Endodermal cell (in vitro differentiated cells): ENCODE results near the gene PALLD. TPM values are rescaled to one million over a fixed set of nuclear protein-coding genes. Genes with fewer than 3 reads are reported as not detected.

ENCODE experiments used
- DNase-seq: peaks from one replicate; pipeline ENCODE4 v3.0.0-alpha.2; 2017
- H3K27ac ChIP-seq: 2 replicates; pipeline ENCODE4 v1.5.1; 2013; ENCODE audit warnings: mild to moderate bottlenecking, low read depth, low read length, moderate library complexity
- H3K27me3 ChIP-seq: 2 replicates; pipeline ENCODE4 v1.6.1; 2013; ENCODE audit warnings: mild to moderate bottlenecking, low read length, moderate library complexity; ENCODE audit not compliant: insufficient read depth, control insufficient read depth, poor library complexity, severe bottlenecking
- H3K36me3 ChIP-seq: 2 replicates; pipeline ENCODE4 v1.7.0; 2013; ENCODE audit warnings: mild to moderate bottlenecking, low read length, moderate library complexity; ENCODE audit not compliant: control insufficient read depth, insufficient read depth
- H3K4me1 ChIP-seq: one replicate; pipeline ENCODE4 v1.7.0; 2013; ENCODE audit warnings: low read length; ENCODE audit not compliant: control insufficient read depth, insufficient read depth
- H3K4me3 ChIP-seq: 2 replicates; pipeline ENCODE4 v1.5.1; 2013; ENCODE audit warnings: mild to moderate bottlenecking, low read length, moderate library complexity
- H3K9ac ChIP-seq: 2 replicates; pipeline ENCODE4 v1.6.1; 2013; ENCODE audit warnings: mild to moderate bottlenecking, low read length, moderate library complexity; ENCODE audit not compliant: poor library complexity, severe bottlenecking; ENCODE audit errors: extremely low read depth
- H3K9me3 ChIP-seq: 2 replicates; pipeline ENCODE4 v1.6.1; 2013; ENCODE audit warnings: mild to moderate bottlenecking, low read length, moderate library complexity; ENCODE audit not compliant: control insufficient read depth
- H3K27ac Mint-ChIP-seq: 2 replicates; pipeline ENCODE4 v1.8.0; 2020; ENCODE audit warnings: mixed read lengths
- H3K27me3 Mint-ChIP-seq: 2 replicates; pipeline ENCODE4 v1.8.0; 2021; ENCODE audit warnings: mild to moderate bottlenecking, mixed read lengths; ENCODE audit not compliant: insufficient read depth
- H3K36me3 Mint-ChIP-seq: 2 replicates; pipeline ENCODE4 v1.8.0; 2020; ENCODE audit warnings: low read depth, mixed read lengths
- H3K4me1 Mint-ChIP-seq: 2 replicates; pipeline ENCODE4 v1.8.0; 2020; ENCODE audit warnings: mixed read lengths
- H3K4me3 Mint-ChIP-seq: 2 replicates; pipeline ENCODE4 v1.8.0; 2020; ENCODE audit warnings: mild to moderate bottlenecking, moderate library complexity, mixed read lengths
- H3K9me3 Mint-ChIP-seq: 2 replicates; pipeline ENCODE4 v1.8.0; 2020; ENCODE audit warnings: mild to moderate bottlenecking, mixed read lengths
- CTCF ChIP-seq: fragments of 200-600 bp; sonication (generic); conservative IDR thresholded peaks from 2 replicates; pipeline ENCODE4 v1.5.0; 2021; ENCODE audit warnings: antibody characterized with exemption, mild to moderate bottlenecking
- WGBS, 2 experiments: methylation state at CpG; one replicate each; pipeline versions ENCODE4 v1.1.5 to v1.1.7; 2013; ENCODE audit warnings: missing lambda C conversion rate in 2 of 2, mixed read lengths in 1 of 2; ENCODE audit not compliant: insufficient coverage in 1 of 2, insufficient read length in 1 of 2; 5-methylcytosine and 5-hydroxymethylcytosine counted together
- total RNA-seq, 2 donors: library from RNA; stranded (reverse); fragmentation: NEBNext Ultra II Directional in 1 of 2; extraction: Animal tissue kit (Norgen Biotek cat#: 25700) in 1 of 2; gene quantifications; 2 replicates in 1 of 2; 3 replicates in 1 of 2; pipeline ENCODE4 v1.2.1, GENCODE V29; 2021

PALLD gene
- total RNA-seq, 2 donors from 2014 or later: 51.8 to 86.7 TPM

DNA sequence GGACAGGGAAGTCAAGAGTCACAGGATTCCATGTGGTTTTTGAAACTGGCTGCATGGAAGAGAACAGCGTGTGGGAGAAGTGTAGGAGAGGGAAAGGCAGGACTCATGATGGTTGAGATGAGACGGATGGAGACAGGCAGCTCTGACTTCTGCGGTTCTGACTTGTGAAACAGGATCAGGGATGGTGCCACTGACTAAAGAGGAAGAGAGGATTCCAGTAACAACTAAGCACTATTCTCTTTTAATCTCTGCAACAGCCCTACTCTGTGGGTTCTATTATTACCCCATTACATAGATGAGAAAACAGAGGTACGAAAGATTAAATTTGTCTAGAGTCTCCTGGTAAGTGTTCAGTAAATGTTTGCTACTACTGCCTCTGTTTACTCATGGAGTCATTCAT is 356.9 kb downstream of the PALLD start:
- Histone ChIP-seq H3K27ac (no peak overlapping the region), H3K9ac (no peak overlapping the region)
- no peak for TF ChIP-seq CTCF

DNA sequence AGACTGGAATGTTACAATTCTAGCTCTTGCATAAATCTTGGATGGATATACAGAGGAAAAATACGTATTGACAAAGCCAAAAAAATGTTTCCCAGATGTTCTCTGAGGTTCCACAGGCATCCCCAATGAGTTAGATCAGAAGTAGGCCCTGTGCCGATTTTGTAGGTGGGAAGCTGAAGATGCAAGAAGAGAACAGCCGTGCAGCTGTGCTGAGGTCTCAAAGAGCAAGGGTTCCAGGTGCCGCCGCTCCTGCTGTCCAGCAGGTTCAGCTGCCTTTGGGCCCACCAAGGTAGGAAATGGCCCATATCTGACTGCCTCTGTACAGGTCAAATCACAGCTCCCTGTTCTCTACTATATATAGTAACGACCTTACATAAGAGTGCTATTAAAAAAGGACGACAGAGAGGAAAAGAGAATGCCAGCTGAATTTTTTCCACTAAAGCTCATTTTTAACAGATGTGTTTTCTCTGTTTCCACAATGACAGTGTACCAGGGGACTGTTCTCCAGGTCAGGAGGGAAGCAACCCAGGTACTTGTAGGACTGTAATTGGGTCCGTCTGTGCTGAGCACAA is 357.6 kb downstream of the PALLD start:
- no peak overlapping the region for H3K27ac ChIP-seq
- Mint-ChIP-seq H3K27me3 (peaks cover 2% of the 10 kb centered on the region), H3K9me3 (no peaks in the 10 kb centered on the region), H3K4me1 (peaks cover 15% of the 10 kb centered on the region), H3K36me3 (peaks cover 32% of the 10 kb centered on the region), H3K4me3 (no peak overlapping the region), H3K27ac (no peak overlapping the region)
- H3K4me1 ChIP-seq: peaks cover 7% of the 10 kb centered on the region
- no peak overlapping the region for H3K9ac ChIP-seq
- TF ChIP-seq CTCF: no peak
- H3K27me3 ChIP-seq: no peaks in the 10 kb centered on the region
- peaks cover 63% of the 10 kb centered on the region for H3K36me3 ChIP-seq
- H3K9me3 ChIP-seq: no peaks in the 10 kb centered on the region
- WGBS, 2 experiments: 95 to 97% methylated on average over 6 to 8 of the region's 8 CpGs
- H3K4me3 ChIP-seq: no peak overlapping the region
- DNase-seq: no peak

More for the DNA sequence above, 356.9 kb downstream of the PALLD start:
- peaks cover 63% of the 10 kb centered on the region for H3K36me3 ChIP-seq
- peaks cover 32% of the 10 kb centered on the region for H3K36me3 Mint-ChIP-seq
- DNase-seq: no peak
- H3K4me3 ChIP-seq: no peak overlapping the region
- H3K4me1 ChIP-seq: peaks cover 9% of the 10 kb centered on the region
- H3K27ac Mint-ChIP-seq: no peak overlapping the region
- no peaks in the 10 kb centered on the region for H3K27me3 ChIP-seq
- no peaks in the 10 kb centered on the region for H3K9me3 Mint-ChIP-seq
- H3K27me3 Mint-ChIP-seq: peaks cover 2% of the 10 kb centered on the region
- H3K4me3 Mint-ChIP-seq: no peak overlapping the region
- WGBS, 2 experiments: 92 to 100% methylated on average over 2 to 4 of the region's 4 CpGs
- no peaks in the 10 kb centered on the region for H3K9me3 ChIP-seq
- peaks cover 22% of the 10 kb centered on the region for H3K4me1 Mint-ChIP-seq

- Mint-ChIP-seq H3K36me3 (peaks cover 34% of the 10 kb centered on the region), H3K4me1 (peaks cover 3% of the 10 kb centered on the region), H3K4me3 (no peak overlapping the region), H3K27ac (no peak overlapping the region), H3K9me3 (no peaks in the 10 kb centered on the region), H3K27me3 (no peaks in the 10 kb centered on the region)
- peaks cover 64% of the 10 kb centered on the region for H3K36me3 ChIP-seq
- no peak for TF ChIP-seq CTCF
- no peak overlapping the region for H3K4me3 ChIP-seq
- no peaks in the 10 kb centered on the region for H3K27me3 ChIP-seq
- H3K9me3 ChIP-seq: no peaks in the 10 kb centered on the region
- no peak overlapping the region for H3K27ac ChIP-seq
- no peak for DNase-seq
- no peak overlapping the region for H3K9ac ChIP-seq
- WGBS, 2 experiments: 100% methylated on average over 2 of the region's 2 CpGs; no CpG with 5 or more reads in 1 of the 2 experiments
- no peaks in the 10 kb centered on the region for H3K4me1 ChIP-seq
Observed at GRCh38 chr4:168856312-168856711, 359.5 kb downstream of the PALLD start.
